ENCODE results near the gene CUX1.
A peak's percentile ranks its signal among the peaks of the same experiment; 100 is the strongest.
"Not testable (repeated sequence)": the region's sequence is repeated elsewhere in the genome, so short reads cannot be mapped to it uniquely, and the experiment has no call there.

CUX1 gene

GRCh38 chr7:101976411-101976810, 159.0 kb downstream of the CUX1 start:
- H3K36me3 ChIP-seq (ENCODE audit: control insufficient read depth, insufficient read depth, low read length): peaks cover 20% of the 10 kb centered on the region
- H3K4me3 ChIP-seq (ENCODE audit: extremely low read depth, insufficient read depth, low read length, poor library complexity, severe bottlenecking): no peak overlapping the region
- no peaks in the 10 kb centered on the region for H3K4me1 ChIP-seq (ENCODE audit: control insufficient read depth, insufficient read depth, low read length, poor library complexity, severe bottlenecking)
- no peak overlapping the region for H3K27ac ChIP-seq (ENCODE audit: low read depth, low read length, severe bottlenecking)
- H3K9me3 ChIP-seq (ENCODE audit: control insufficient read depth, low read length): no peaks in the 10 kb centered on the region
- WGBS, 2 experiments (ENCODE audit: insufficient coverage in 2 of 2): 100% methylated on average over 2 to 3 of the region's 5 CpGs

GRCh38 chr7:101977249-101977648, 159.8 kb downstream of the CUX1 start:
- Histone ChIP-seq H3K4me3 (ENCODE audit: extremely low read depth, insufficient read depth, low read length, poor library complexity, severe bottlenecking) (no peak overlapping the region), H3K36me3 (ENCODE audit: control insufficient read depth, insufficient read depth, low read length) (peaks cover 15% of the 10 kb centered on the region), H3K9me3 (ENCODE audit: control insufficient read depth, low read length) (no peaks in the 10 kb centered on the region), H3K4me1 (ENCODE audit: control insufficient read depth, insufficient read depth, low read length, poor library complexity, severe bottlenecking) (no peaks in the 10 kb centered on the region), H3K27ac (ENCODE audit: low read depth, low read length, severe bottlenecking) (no peak overlapping the region)
- 74 to 96% methylated on average over 4 of the region's 4 CpGs for WGBS, 2 experiments (ENCODE audit: insufficient coverage in 2 of 2)

GRCh38 chr7:101978683-101979082, 161.3 kb downstream of the CUX1 start:
- Histone ChIP-seq H3K4me1 (ENCODE audit: control insufficient read depth, insufficient read depth, low read length, poor library complexity, severe bottlenecking) (no peaks in the 10 kb centered on the region), H3K9me3 (ENCODE audit: control insufficient read depth, low read length) (peaks cover 8% of the 10 kb centered on the region), H3K36me3 (ENCODE audit: control insufficient read depth, insufficient read depth, low read length) (peaks cover 19% of the 10 kb centered on the region), H3K27ac (ENCODE audit: low read depth, low read length, severe bottlenecking) (no peak overlapping the region), H3K4me3 (ENCODE audit: extremely low read depth, insufficient read depth, low read length, poor library complexity, severe bottlenecking) (no peak overlapping the region)
- WGBS, 2 experiments (ENCODE audit: insufficient coverage in 2 of 2): 90 to 93% methylated on average over 6 to 10 of the region's 10 CpGs

GRCh38 chr7:101983147-101983811, 165.9 kb downstream of the CUX1 start:
- H3K9me3 ChIP-seq (ENCODE audit: control insufficient read depth, low read length): peaks cover 8% of the 10 kb centered on the region
- H3K36me3 ChIP-seq (ENCODE audit: control insufficient read depth, insufficient read depth, low read length): peaks cover 20% of the 10 kb centered on the region
- WGBS, 2 experiments (ENCODE audit: insufficient coverage in 2 of 2): 94 to 97% methylated on average over 2 of the region's 4 CpGs
- no peak overlapping the region for H3K4me3 ChIP-seq (ENCODE audit: extremely low read depth, insufficient read depth, low read length, poor library complexity, severe bottlenecking)
- no peak overlapping the region for H3K27ac ChIP-seq (ENCODE audit: low read depth, low read length, severe bottlenecking)
- peaks cover 31% of the 10 kb centered on the region for H3K4me1 ChIP-seq (ENCODE audit: control insufficient read depth, insufficient read depth, low read length, poor library complexity, severe bottlenecking)

- H3K4me3 ChIP-seq (ENCODE audit: extremely low read depth, insufficient read depth, low read length, poor library complexity, severe bottlenecking): no peak overlapping the region
- H3K36me3 ChIP-seq (ENCODE audit: control insufficient read depth, insufficient read depth, low read length): peaks cover 28% of the 10 kb centered on the region
- H3K4me1 ChIP-seq (ENCODE audit: control insufficient read depth, insufficient read depth, low read length, poor library complexity, severe bottlenecking): peaks cover 31% of the 10 kb centered on the region
- peaks cover 8% of the 10 kb centered on the region for H3K9me3 ChIP-seq (ENCODE audit: control insufficient read depth, low read length)
- 92 to 94% methylated on average over 15 to 16 of the region's 18 CpGs for WGBS, 2 experiments (ENCODE audit: insufficient coverage in 2 of 2)
- no peak overlapping the region for H3K27ac ChIP-seq (ENCODE audit: low read depth, low read length, severe bottlenecking)
Observed at GRCh38 chr7:101984133-101984879, 166.9 kb downstream of the CUX1 start.

GRCh38 chr7:101985057-101985902, 167.9 kb downstream of the CUX1 start:
- no peak overlapping the region for H3K4me3 ChIP-seq (ENCODE audit: extremely low read depth, insufficient read depth, low read length, poor library complexity, severe bottlenecking)

GRCh38 chr7:101985903-101986734, 168.7 kb downstream of the CUX1 start:
- WGBS, 2 experiments (ENCODE audit: insufficient coverage in 2 of 2): 56% methylated on average over 13 to 15 of the region's 16 CpGs
- H3K4me1 ChIP-seq (ENCODE audit: control insufficient read depth, insufficient read depth, low read length, poor library complexity, severe bottlenecking): peaks cover 31% of the 10 kb centered on the region
- H3K27ac ChIP-seq (ENCODE audit: low read depth, low read length, severe bottlenecking): peak overlapping the region; percentile 43
- peaks cover 23% of the 10 kb centered on the region for H3K36me3 ChIP-seq (ENCODE audit: control insufficient read depth, insufficient read depth, low read length)
- H3K4me3 ChIP-seq (ENCODE audit: extremely low read depth, insufficient read depth, low read length, poor library complexity, severe bottlenecking): no peak overlapping the region
- H3K9me3 ChIP-seq (ENCODE audit: control insufficient read depth, low read length): peaks cover 8% of the 10 kb centered on the region

More at GRCh38 chr7:101985057-101985902, 167.9 kb downstream of the CUX1 start:
- WGBS, 2 experiments (ENCODE audit: insufficient coverage in 2 of 2): 77% methylated on average over 7 to 13 of the region's 14 CpGs
- peak overlapping the region; percentile 10 for H3K27ac ChIP-seq (ENCODE audit: low read depth, low read length, severe bottlenecking)
- peaks cover 27% of the 10 kb centered on the region for H3K36me3 ChIP-seq (ENCODE audit: control insufficient read depth, insufficient read depth, low read length)
- H3K9me3 ChIP-seq (ENCODE audit: control insufficient read depth, low read length): peaks cover 8% of the 10 kb centered on the region
- peaks cover 31% of the 10 kb centered on the region for H3K4me1 ChIP-seq (ENCODE audit: control insufficient read depth, insufficient read depth, low read length, poor library complexity, severe bottlenecking)

GRCh38 chr7:101987494-101987893, 170.1 kb downstream of the CUX1 start:
- no peak overlapping the region for H3K27ac ChIP-seq (ENCODE audit: low read depth, low read length, severe bottlenecking)
- WGBS, 2 experiments (ENCODE audit: insufficient coverage in 2 of 2): 93 to 100% methylated on average over 6 to 8 of the region's 13 CpGs

GRCh38 chr7:101988060-101988459, 170.6 kb downstream of the CUX1 start:
- H3K27ac ChIP-seq (ENCODE audit: low read depth, low read length, severe bottlenecking); H3K9me3 ChIP-seq (ENCODE audit: control insufficient read depth, low read length); H3K4me3 ChIP-seq (ENCODE audit: extremely low read depth, insufficient read depth, low read length, poor library complexity, severe bottlenecking): not testable (repeated sequence)
- 86 to 90% methylated on average over 10 of the region's 10 CpGs for WGBS, 2 experiments (ENCODE audit: insufficient coverage in 2 of 2)
- peaks cover 18% of the 10 kb centered on the region for H3K36me3 ChIP-seq (ENCODE audit: control insufficient read depth, insufficient read depth, low read length)
- peaks cover 31% of the 10 kb centered on the region for H3K4me1 ChIP-seq (ENCODE audit: control insufficient read depth, insufficient read depth, low read length, poor library complexity, severe bottlenecking)

More at GRCh38 chr7:101987494-101987893, 170.1 kb downstream of the CUX1 start:
- Histone ChIP-seq H3K4me1 (ENCODE audit: control insufficient read depth, insufficient read depth, low read length, poor library complexity, severe bottlenecking) (peaks cover 31% of the 10 kb centered on the region), H3K4me3 (ENCODE audit: extremely low read depth, insufficient read depth, low read length, poor library complexity, severe bottlenecking) (no peak overlapping the region), H3K36me3 (ENCODE audit: control insufficient read depth, insufficient read depth, low read length) (peaks cover 22% of the 10 kb centered on the region), H3K9me3 (ENCODE audit: control insufficient read depth, low read length) (peaks cover 8% of the 10 kb centered on the region)

- Histone ChIP-seq H3K4me1 (ENCODE audit: control insufficient read depth, insufficient read depth, low read length, poor library complexity, severe bottlenecking) (peaks cover 31% of the 10 kb centered on the region), H3K27ac (ENCODE audit: low read depth, low read length, severe bottlenecking) (no peak overlapping the region), H3K36me3 (ENCODE audit: control insufficient read depth, insufficient read depth, low read length) (peaks cover 13% of the 10 kb centered on the region), H3K4me3 (ENCODE audit: extremely low read depth, insufficient read depth, low read length, poor library complexity, severe bottlenecking) (no peak overlapping the region), H3K9me3 (ENCODE audit: control insufficient read depth, low read length) (peaks cover 1% of the 10 kb centered on the region)
- WGBS, 2 experiments (ENCODE audit: insufficient coverage in 2 of 2): 96% methylated on average over 8 to 9 of the region's 9 CpGs
Observed at GRCh38 chr7:101988513-101988912, 171.1 kb downstream of the CUX1 start.

All from mesodermal cell (in vitro differentiated cells).